HG03469 (cell line): Measurements from ENCODE around the gene CHRNB1.
A peak's percentile ranks its signal among the peaks of the same experiment; 100 is the strongest.
"Not testable (repeated sequence)": the region's sequence is repeated elsewhere in the genome, so short reads cannot be mapped to it uniquely, and the experiment has no call there.

Experiments
- ATAC-seq: cut with Tn5 transposase; IDR thresholded peaks from one replicate; pipeline ENCODE4 v1.9.1; 2021; ENCODE audit warnings: mild to moderate bottlenecking, moderate library complexity, moderate number of reproducible peaks; ENCODE audit not compliant: unreplicated experiment

The CHRNB1 gene

DNA sequence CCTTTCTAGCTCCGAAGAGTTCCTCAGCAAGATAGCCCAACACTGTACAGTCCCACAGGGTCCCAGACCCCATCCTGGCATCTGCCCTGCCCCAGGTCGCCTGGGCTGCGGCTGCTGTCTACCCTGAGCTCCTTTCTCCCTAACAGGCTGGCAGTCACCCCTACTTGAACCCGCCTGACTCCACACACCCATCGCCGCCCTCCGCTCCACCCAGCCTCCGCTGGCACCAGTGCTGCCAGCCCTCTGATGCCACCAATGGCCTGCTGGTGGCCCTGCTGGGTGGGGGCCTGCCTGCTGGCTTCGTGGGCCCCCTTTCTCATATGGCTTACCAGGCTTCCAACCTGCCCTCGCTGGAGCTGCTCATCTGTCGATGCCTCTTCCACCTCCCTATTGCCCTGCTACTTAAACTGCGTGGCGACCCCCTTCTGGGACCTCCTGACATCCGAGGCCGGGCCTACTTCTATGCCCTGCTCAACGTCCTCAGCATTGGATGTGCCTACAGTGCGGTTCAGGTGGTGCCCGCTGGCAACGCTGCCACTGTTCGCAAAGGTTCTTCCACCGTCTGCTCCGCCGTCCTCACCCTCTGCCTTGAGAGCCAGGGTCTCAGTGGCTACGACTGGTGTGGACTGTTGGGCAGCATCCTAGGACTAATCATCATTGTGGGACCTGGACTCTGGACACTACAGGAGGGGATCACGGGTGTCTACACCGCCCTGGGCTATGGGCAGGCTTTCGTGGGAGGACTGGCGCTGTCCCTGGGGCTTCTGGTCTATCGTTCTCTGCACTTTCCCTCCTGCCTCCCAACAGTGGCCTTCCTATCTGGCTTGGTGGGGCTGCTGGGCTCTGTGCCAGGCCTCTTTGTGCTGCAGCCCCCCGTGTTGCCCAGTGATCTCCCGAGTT lies 37.2 kb downstream of the CHRNB1 start:
- ATAC-seq, result not testable (repeated sequence)

DNA sequence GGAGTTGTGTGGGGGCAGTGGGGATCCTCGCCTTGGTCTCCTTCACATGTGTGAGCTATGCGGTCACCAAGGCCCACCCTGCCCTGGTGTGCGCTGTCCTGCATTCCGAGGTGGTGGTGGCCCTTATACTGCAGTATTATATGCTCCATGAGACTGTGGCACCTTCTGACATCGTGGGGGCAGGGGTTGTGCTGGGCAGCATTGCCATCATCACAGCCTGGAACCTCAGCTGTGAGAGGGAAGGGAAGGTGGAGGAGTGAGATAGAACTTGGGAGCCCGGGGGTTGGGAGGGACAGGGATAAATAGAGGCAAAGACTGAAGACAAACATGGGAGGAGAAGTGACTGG lies 37.9 kb downstream of the CHRNB1 start:
- not testable (repeated sequence) for ATAC-seq

DNA sequence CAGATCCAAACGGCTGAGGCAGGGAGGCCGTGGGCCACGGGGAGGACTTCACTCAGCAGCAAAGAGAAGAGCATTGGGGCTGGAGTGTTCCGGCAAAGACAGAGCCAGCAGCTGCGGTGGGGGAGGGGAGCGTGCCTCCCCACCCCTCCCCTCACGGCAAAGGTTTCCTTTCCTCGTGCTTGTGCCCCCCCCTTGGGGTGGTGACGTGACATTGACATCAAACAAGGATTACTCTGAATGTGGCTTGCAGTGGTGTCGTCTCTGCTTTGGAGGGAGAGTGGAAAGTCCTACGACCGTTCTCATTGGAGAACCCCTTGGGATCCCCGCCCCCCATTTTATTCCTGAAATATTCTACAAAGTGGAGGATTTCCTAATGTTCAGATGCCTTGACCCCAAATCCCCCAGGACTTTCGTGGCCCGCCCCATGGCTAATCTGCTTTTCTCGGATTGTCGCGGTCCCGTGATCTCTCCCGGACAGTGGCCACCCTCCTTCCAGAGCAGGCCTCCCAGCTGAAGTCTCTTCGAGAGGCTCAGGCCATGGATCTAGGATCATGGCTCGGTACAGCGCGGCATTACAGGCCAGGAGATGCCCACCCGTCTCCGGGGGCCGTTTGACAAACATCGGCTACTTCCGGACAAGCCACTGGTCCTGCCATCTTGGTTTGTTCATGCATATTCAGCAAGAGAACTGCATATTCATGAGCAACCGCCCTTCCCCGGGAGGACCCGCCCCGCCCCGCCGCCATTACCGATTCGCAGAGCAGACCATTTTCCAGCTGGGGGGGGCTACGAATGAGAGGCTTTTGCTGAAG lies 38.6 kb downstream of the CHRNB1 start:
- ATAC-seq, result peak; percentile 2

DNA sequence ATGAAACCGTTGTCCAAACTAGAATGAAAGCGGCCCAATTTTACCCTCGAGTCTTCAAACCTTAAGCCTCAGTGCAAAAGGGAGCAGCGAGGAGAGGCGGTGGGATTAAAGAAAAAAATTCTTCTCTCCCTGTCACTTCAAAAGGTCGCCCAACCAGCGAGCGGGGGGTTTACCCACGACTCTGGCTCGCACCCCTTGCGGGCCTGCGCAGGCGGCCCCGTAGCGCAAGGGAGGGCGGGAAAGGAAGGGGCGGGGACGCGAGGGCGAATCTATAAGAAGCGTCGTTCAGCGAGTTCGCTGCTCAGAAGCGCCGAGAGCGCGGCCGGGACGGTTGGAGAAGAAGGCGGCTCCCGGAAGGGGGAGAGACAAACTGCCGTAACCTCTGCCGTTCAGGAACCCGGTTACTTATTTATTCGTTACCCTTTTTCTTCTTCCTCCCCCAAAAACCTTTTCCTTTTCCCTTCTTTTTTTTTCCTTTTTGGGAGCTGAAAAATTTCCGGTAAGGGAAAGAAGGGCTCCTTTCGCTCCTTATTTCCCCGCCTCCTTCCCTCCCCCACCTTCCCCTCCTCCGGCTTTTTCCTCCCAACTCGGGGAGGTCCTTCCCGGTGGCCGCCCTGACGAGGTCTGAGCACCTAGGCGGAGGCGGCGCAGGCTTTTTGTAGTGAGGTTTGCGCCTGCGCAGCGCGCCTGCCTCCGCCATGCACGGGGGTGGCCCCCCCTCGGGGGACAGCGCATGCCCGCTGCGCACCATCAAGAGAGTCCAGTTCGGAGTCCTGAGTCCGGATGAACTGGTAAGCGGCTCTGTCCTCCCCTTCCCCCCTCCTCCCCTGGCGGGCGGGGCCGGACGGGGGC lies 39.4 kb downstream of the CHRNB1 start, which contains the start of gene POLR2A:
POLR2A (plus strand) TSS at position 300 of the 852 bp plus-strand sequence.
- peak; percentile 50 for ATAC-seq

DNA sequence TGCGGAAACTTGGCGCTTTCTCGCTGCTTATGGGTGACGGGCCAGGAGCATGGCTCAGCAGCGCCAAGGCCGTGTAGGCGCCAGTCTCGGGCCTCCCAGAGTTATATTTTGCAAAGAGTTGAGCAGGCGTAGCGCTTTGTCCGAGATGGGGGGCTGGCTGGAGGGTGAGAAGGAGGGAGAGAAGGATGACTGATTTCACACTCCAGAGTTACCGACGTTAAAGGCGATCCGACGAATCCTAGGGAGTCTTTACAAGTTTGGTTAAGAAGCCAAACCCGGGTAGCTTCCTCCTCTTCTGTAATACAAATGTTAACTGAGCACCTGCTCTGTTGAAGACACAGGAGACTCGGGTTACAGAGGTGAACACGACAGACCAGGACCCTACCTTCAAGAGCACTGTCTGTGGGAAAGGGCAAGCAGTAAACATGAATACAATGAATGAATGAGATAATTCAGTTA lies 40.1 kb downstream of the CHRNB1 start:
- ATAC-seq, result no peak

DNA sequence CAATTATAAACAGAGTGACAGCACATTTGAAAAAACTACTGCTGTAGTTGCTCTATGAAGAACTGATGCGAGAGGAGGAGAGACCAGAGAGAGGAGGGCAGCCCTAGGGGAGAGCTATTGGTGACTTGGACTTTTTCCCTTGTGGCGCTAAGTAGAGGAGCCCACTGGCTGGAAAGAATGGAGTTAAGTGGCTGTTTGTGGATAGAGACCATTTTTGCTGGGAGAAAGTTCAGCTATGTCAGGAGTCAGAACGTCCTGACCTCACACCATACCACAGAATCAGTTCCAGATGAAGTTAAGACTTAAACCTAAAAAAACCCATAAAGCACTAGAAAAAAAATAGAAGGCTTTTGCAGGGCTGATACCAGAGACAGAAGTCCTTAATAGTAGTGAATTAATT lies 41.3 kb downstream of the CHRNB1 start:
- no peak for ATAC-seq

DNA sequence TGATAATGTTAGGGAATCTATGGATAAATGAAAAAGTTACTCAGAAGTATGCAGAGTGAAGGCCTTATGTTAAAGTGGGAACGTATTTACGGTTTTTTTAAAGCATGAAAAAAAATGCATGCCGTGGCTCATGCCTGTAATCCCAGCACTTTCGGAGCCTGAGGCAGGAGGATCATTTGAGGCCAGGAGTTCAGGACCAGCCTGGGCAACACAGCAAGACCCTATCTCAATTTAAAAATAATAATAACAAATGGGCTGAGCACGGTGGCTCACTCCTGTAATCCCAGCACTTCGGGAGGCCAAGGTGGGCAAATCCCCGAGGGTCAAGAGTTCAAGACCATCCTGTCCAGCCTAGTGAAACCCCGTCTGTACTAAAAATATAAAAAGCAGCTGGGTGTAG lies 45.3 kb downstream of the CHRNB1 start:
- no peak for ATAC-seq

DNA sequence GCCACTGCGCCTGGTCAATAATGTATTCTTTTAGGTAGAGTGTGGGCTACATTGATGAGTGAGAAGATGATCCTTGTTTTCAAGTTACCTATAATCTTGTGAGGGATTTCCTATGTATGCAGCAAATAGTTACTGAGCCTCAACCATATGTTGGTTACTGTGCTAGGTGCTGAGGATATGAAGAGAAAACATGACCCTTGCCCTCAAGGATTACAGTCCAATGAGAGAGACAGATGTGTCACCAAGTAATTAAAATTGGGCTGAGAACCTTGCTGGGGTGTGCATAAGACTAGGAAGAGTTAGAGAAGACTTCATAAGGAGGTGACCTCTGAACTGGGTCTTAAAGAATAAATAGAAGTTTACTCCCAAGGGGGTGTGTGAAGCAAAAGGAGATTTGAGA lies 46.7 kb downstream of the CHRNB1 start:
- no peak for ATAC-seq

DNA sequence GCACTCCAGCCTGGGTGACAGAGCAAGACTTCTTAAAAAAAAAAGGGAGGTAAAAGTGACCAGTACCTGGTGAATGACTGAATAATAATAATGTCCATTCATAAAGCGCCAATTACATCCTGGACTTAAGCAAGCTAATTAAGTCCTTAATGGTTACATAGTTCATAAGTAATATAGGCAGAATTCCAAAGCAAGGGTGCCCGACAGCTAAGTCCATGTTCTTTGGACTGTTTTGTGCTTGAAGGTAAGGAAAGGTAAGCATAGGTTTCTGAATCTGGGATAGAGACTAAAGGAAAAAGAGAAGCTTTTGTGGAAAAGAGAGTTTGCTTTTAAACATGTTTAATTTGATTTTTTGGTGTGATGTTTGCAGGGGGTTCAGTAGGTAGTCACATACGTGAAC lies 49.1 kb downstream of the CHRNB1 start:
- no peak for ATAC-seq

DNA sequence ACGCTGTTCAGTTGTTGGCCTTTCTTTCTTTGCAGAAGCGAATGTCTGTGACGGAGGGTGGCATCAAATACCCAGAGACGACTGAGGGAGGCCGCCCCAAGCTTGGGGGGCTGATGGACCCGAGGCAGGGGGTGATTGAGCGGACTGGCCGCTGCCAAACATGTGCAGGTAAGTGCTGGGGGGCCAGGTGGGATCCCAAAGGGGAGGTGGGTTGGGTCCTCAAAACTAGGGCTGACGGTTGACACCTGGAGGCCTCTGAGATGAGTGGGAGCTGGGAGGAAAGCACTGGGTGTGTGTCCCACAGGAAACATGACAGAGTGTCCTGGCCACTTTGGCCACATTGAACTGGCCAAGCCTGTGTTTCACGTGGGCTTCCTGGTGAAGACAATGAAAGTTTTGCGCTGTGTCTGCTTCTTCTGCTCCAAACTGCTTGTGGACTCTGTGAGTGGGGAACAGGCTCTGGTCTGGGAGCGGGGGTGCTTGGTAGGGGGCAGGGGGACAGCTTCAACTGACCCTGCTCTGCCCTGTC lies 51.1 kb downstream of the CHRNB1 start:
- ATAC-seq, result no peak

DNA sequence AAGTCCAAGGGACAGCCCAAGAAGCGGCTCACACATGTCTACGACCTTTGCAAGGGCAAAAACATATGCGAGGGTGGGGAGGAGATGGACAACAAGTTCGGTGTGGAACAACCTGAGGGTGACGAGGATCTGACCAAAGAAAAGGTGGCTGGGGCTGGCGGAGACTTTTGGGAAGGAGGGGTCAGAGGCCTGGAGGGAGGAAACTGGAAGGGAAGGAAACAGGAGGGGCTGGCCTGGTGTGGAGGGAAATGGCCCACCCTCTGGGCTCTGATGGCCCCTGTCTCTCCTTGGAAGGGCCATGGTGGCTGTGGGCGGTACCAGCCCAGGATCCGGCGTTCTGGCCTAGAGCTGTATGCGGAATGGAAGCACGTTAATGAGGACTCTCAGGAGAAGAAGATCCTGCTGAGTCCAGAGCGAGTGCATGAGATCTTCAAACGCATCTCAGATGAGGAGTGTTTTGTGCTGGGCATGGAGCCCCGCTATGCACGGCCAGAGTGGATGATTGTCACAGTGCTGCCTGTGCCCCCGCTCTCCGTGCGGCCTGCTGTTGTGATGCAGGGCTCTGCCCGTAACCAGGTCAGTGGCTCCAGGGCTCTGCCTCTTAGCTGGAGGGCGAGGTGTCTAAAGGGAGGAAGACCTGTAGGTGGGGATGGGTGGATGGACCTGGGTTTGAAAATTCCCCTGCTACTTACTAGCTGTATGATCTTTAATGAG lies 51.8 kb downstream of the CHRNB1 start:
- ATAC-seq, result no peak

DNA sequence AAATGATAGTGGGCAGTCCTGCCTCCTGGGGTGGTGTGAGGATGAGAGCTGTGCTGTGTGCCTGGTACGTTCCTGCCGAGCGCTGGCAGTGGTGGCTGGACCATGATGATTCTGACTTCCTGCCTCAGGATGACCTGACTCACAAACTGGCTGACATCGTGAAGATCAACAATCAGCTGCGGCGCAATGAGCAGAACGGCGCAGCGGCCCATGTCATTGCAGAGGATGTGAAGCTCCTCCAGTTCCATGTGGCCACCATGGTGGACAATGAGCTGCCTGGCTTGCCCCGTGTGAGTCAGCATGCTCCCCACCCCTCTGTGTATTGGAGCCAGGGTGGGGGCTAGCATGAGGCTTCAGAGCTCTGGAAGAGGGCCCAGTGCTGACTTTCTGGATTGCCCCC lies 52.4 kb downstream of the CHRNB1 start:
- ATAC-seq, result no peak

DNA sequence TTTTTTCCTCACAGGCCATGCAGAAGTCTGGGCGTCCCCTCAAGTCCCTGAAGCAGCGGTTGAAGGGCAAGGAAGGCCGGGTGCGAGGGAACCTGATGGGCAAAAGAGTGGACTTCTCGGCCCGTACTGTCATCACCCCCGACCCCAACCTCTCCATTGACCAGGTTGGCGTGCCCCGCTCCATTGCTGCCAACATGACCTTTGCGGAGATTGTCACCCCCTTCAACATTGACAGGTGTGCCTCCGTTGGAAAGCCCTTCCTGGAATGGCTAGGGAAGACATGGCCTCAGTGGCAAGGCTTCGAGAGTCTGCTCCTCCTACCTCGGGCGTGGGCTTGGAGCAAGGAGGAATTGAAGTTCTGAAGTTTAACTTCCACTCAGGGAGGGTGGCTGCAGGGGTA lies 52.8 kb downstream of the CHRNB1 start:
- no peak for ATAC-seq

DNA sequence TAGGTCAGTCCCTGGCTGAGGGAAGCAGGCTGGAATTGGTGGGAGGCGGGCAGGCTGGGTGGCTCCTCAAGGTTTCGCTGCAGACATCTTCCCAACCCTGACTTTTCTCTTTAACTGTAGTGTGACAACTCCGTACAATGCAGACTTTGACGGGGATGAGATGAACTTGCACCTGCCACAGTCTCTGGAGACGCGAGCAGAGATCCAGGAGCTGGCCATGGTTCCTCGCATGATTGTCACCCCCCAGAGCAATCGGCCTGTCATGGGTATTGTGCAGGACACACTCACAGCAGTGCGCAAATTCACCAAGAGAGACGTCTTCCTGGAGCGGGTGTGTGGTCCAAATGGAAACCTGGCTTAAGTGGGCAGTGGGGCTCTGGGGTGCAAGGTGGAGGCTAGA lies 54.3 kb downstream of the CHRNB1 start:
- ATAC-seq, result no peak

DNA sequence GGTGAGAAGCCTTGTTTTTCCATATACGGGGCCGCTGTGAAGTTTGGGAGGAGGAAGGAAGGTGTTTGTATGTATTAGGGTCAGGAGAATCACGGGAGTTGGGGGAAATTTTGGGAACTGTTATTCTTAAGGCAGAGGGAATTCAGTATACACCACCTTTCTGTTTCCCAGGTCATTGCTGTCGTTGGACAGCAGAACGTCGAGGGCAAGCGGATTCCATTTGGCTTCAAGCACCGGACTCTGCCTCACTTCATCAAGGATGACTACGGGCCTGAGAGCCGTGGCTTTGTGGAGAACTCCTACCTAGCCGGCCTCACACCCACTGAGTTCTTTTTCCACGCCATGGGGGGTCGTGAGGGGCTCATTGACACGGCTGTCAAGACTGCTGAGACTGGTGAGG lies 56.9 kb downstream of the CHRNB1 start:
- no peak for ATAC-seq

DNA sequence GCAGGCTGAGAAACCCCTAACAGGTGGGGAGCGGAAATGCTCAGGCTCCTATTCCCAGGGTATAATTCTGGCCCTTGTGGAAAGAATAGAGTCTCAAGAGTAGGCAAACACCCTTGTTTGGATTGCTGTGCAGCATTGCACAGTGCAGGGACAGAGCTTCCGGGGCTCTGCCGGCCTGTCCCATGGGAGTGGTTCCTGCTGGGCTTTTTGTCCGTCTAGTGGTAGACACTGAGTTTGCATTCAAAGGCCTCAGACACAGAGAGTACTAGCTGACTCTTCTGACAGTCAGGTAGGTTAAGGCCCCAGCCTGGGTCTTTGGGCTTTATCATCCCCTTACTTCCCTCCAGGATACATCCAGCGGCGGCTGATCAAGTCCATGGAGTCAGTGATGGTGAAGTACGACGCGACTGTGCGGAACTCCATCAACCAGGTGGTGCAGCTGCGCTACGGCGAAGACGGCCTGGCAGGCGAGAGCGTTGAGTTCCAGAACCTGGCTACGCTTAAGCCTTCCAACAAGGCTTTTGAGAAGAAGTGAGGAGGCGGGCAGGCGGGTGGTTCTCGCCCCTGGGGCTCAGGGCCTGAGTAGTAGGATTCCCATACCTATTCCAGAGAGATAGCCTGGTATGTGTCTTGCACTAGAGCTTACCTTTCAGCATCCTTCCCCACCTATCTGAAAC lies 57.4 kb downstream of the CHRNB1 start:
- no peak for ATAC-seq

DNA sequence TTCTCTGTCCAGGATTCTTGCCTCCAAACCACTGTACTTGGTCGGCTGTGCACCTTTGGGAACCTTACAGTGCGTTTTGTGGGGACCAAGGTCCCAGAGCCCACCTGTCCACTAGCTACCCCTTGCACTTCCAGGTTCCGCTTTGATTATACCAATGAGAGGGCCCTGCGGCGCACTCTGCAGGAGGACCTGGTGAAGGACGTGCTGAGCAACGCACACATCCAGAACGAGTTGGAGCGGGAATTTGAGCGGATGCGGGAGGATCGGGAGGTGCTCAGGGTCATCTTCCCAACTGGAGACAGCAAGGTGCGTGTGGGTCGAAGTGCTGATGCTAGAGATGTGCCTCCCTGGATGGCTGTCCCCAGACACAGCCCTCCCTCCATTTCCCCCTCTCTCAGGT lies 58.1 kb downstream of the CHRNB1 start:
- no peak for ATAC-seq

DNA sequence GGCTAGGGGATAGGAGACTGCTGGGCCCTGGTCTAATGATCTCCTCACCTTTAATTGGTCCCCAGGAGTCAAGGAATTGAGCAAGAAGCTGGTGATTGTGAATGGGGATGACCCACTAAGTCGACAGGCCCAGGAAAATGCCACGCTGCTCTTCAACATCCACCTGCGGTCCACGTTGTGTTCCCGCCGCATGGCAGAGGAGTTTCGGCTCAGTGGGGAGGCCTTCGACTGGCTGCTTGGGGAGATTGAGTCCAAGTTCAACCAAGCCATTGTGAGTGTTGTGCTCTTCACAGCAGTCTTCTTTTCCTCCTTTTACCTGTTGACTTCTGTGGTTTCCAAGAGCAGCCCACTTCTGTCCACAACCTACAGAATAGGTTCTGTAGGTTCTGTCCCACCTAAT lies 58.7 kb downstream of the CHRNB1 start:
- no peak for ATAC-seq
